NCI-H69 (cell line): ENCODE measurements around the gene PKD1.

Experiments
- DNase-seq: peaks from one replicate; lab custom pipeline; 2025; lab: John Stamatoyannopoulos, UW

Gene PKD1

GRCh38 chr16:2074071-2074470 is 61.6 kb downstream of the PKD1 start:
- DNase-seq, result no peak

GRCh38 chr16:2072926-2073325 is 62.8 kb downstream of the PKD1 start:
- no peak for DNase-seq

GRCh38 chr16:2071454-2072202 is 64.1 kb downstream of the PKD1 start:
- no peak for DNase-seq

GRCh38 chr16:2070576-2071453 is 64.9 kb downstream of the PKD1 start:
- DNase-seq, result no peak

- no peak for DNase-seq
These were observed 69.6 kb downstream of the PKD1 start for GRCh38 chr16:2066139-2066538.

GRCh38 chr16:2064368-2064945 is 71.2 kb downstream of the PKD1 start:
- DNase-seq, result no peak

- no peak for DNase-seq
These were observed 71.8 kb downstream of the PKD1 start for GRCh38 chr16:2063861-2064260.

- DNase-seq, result no peak
These were observed 72.9 kb downstream of the PKD1 start for GRCh38 chr16:2062801-2063200.

- no peak for DNase-seq
These were observed 74.2 kb downstream of the PKD1 start for GRCh38 chr16:2061526-2061925.

GRCh38 chr16:2061023-2061422 is 74.7 kb downstream of the PKD1 start:
- no peak for DNase-seq

GRCh38 chr16:2060346-2060745 is 75.4 kb downstream of the PKD1 start:
- DNase-seq, result no peak

- DNase-seq, result no peak
These were observed 76.8 kb downstream of the PKD1 start for GRCh38 chr16:2058872-2059271.

GRCh38 chr16:2058420-2058819 is 77.3 kb downstream of the PKD1 start:
- DNase-seq, result no peak

GRCh38 chr16:2057438-2057837 is 78.3 kb downstream of the PKD1 start:
- DNase-seq, result no peak

- peak; percentile 50 for DNase-seq
These were observed 78.9 kb downstream of the PKD1 start for GRCh38 chr16:2056681-2057407.

- DNase-seq, result no peak
These were observed 79.6 kb downstream of the PKD1 start for GRCh38 chr16:2056077-2056476.

GRCh38 chr16:2054543-2055245 is 81.0 kb downstream of the PKD1 start:
- DNase-seq, result peak; percentile 97

- DNase-seq, result no peak
These were observed 81.8 kb downstream of the PKD1 start for GRCh38 chr16:2053897-2054296.

- no peak for DNase-seq
These were observed 82.5 kb downstream of the PKD1 start for GRCh38 chr16:2053211-2053610.

GRCh38 chr16:2048116-2048543 is 87.6 kb downstream of the PKD1 start:
- DNase-seq, result peak; percentile 64

- peak; percentile 98 for DNase-seq
These were observed 88.2 kb downstream of the PKD1 start, which contains the start of the genes NTHL1 and TSC2 for GRCh38 chr16:2047330-2048115. Gene NTHL1 (minus strand): TSS chr16:2047834. CDS start chr16:2047823, 11 bp downstream. Gene TSC2 (plus strand): TSS chr16:2047985. CDS start chr16:2048616, 631 bp downstream.
